ENCODE data around the gene NTN4. TPM values are rescaled to one million over a fixed set of nuclear protein-coding genes. Genes with fewer than 3 reads are reported as not detected.
"Not testable (repeated sequence)": the region's sequence is repeated elsewhere in the genome, so short reads cannot be mapped to it uniquely, and the experiment has no call there.

NTN4 gene
- total RNA-seq, 1 donor: 135 TPM

- TF ChIP-seq CTCF (IDR thresholded peaks at IDR 0.05; ENCODE audit: insufficient read depth, low read depth, low read length): no peak
- H3K4me3 ChIP-seq (ENCODE audit: low read depth, low read length): no peak overlapping the region
- no peak for DNase-seq (ENCODE audit: low read depth)
Measured at GRCh38 chr12:95683418-95683817, 107.1 kb downstream of the NTN4 start.

- DNase-seq (ENCODE audit: low read depth): no peak
- TF ChIP-seq CTCF (IDR thresholded peaks at IDR 0.05; ENCODE audit: insufficient read depth, low read depth, low read length): no peak
Measured at GRCh38 chr12:95681210-95681765, 109.3 kb downstream of the NTN4 start.

GRCh38 chr12:95678684-95679083 lies 111.9 kb downstream of the NTN4 start:
- no peak for TF ChIP-seq CTCF (IDR thresholded peaks at IDR 0.05; ENCODE audit: insufficient read depth, low read depth, low read length)
- no peak overlapping the region for H3K4me3 ChIP-seq (ENCODE audit: low read depth, low read length)
- DNase-seq (ENCODE audit: low read depth): no peak

More at GRCh38 chr12:95681210-95681765, 109.3 kb downstream of the NTN4 start:
- H3K4me3 ChIP-seq (ENCODE audit: low read depth, low read length): no peak overlapping the region

GRCh38 chr12:95677782-95678181 lies 112.8 kb downstream of the NTN4 start:
- DNase-seq (ENCODE audit: low read depth); H3K4me3 ChIP-seq (ENCODE audit: low read depth, low read length): not testable (repeated sequence)

GRCh38 chr12:95674631-95675030 lies 115.9 kb downstream of the NTN4 start:
- no peak for TF ChIP-seq CTCF (IDR thresholded peaks at IDR 0.05; ENCODE audit: insufficient read depth, low read depth, low read length)
- no peak overlapping the region for H3K4me3 ChIP-seq (ENCODE audit: low read depth, low read length)
- DNase-seq (ENCODE audit: low read depth): peak; percentile 7

GRCh38 chr12:95674163-95674562 lies 116.4 kb downstream of the NTN4 start:
- H3K4me3 ChIP-seq (ENCODE audit: low read depth, low read length): no peak overlapping the region
- no peak for DNase-seq (ENCODE audit: low read depth)
- no peak for TF ChIP-seq CTCF (IDR thresholded peaks at IDR 0.05; ENCODE audit: insufficient read depth, low read depth, low read length)

- H3K4me3 ChIP-seq (ENCODE audit: low read depth, low read length): no peak overlapping the region
- no peak for DNase-seq (ENCODE audit: low read depth)
- TF ChIP-seq CTCF (IDR thresholded peaks at IDR 0.05; ENCODE audit: insufficient read depth, low read depth, low read length): no peak
Measured at GRCh38 chr12:95673576-95673975, 117.0 kb downstream of the NTN4 start.

All from fibroblast of villous mesenchyme (primary cell).